ENCODE data around the gene SLC22A4.

Gene SLC22A4

GRCh38 chr5:132376694-132377641 lies 82.8 kb downstream of the SLC22A4 start:
- DNase-seq (ENCODE audit: low spot score), result peak; percentile 75

GRCh38 chr5:132377738-132378137 lies 83.5 kb downstream of the SLC22A4 start:
- DNase-seq (ENCODE audit: low spot score), result no peak

- no peak for DNase-seq (ENCODE audit: low spot score)
These were observed 84.4 kb downstream of the SLC22A4 start for GRCh38 chr5:132378580-132378979.

- no peak for DNase-seq (ENCODE audit: low spot score)
These were observed 85.9 kb downstream of the SLC22A4 start for GRCh38 chr5:132380047-132380446.

- no peak for DNase-seq (ENCODE audit: low spot score)
These were observed 86.5 kb downstream of the SLC22A4 start for GRCh38 chr5:132380741-132381140.

GRCh38 chr5:132381614-132382013 lies 87.4 kb downstream of the SLC22A4 start:
- DNase-seq (ENCODE audit: low spot score), result no peak

GRCh38 chr5:132383261-132383660 lies 89.1 kb downstream of the SLC22A4 start:
- DNase-seq (ENCODE audit: low spot score), result no peak

GRCh38 chr5:132383984-132384383 lies 89.8 kb downstream of the SLC22A4 start:
- no peak for DNase-seq (ENCODE audit: low spot score)

- DNase-seq (ENCODE audit: low spot score), result no peak
These were observed 90.4 kb downstream of the SLC22A4 start for GRCh38 chr5:132384506-132385050.

GRCh38 chr5:132385326-132386105 lies 91.3 kb downstream of the SLC22A4 start:
- peak; percentile 77 for DNase-seq (ENCODE audit: low spot score)

- peak; percentile 74 for DNase-seq (ENCODE audit: low spot score)
These were observed 92.6 kb downstream of the SLC22A4 start for GRCh38 chr5:132386644-132387286.

GRCh38 chr5:132387640-132388117 lies 93.5 kb downstream of the SLC22A4 start:
- DNase-seq (ENCODE audit: low spot score), result no peak

GRCh38 chr5:132388244-132389050 lies 94.3 kb downstream of the SLC22A4 start:
- no peak for DNase-seq (ENCODE audit: low spot score)

GRCh38 chr5:132389051-132389331 lies 94.8 kb downstream of the SLC22A4 start:
- no peak for DNase-seq (ENCODE audit: low spot score)

GRCh38 chr5:132389585-132390286 lies 95.5 kb downstream of the SLC22A4 start:
- no peak for DNase-seq (ENCODE audit: low spot score)

- no peak for DNase-seq (ENCODE audit: low spot score)
These were observed 97.1 kb downstream of the SLC22A4 start for GRCh38 chr5:132391247-132391646.

GRCh38 chr5:132391870-132392269 lies 97.7 kb downstream of the SLC22A4 start:
- no peak for DNase-seq (ENCODE audit: low spot score)

- DNase-seq (ENCODE audit: low spot score), result no peak
These were observed 98.2 kb downstream of the SLC22A4 start for GRCh38 chr5:132392411-132392810.

GRCh38 chr5:132392978-132393825 lies 99.0 kb downstream of the SLC22A4 start:
- no peak for DNase-seq (ENCODE audit: low spot score)

All from globus pallidus (tissue), 1 donor.